GM12864 (cell line): Measurements from ENCODE around the gene VSTM5.

ENCODE experiments used
- DNase-seq: peaks from one replicate; pipeline ENCODE4 v3.0.0-alpha.2; 2011; ENCODE audit warnings: low read depth
- H3K4me3 ChIP-seq: 2 replicates; pipeline ENCODE4 v1.5.1; 2011; ENCODE audit warnings: mild to moderate bottlenecking, low read depth, low read length, control low read depth
- CTCF ChIP-seq: IDR thresholded peaks from 2 replicates; pipeline ENCODE4 v1.5.1; 2011; ENCODE audit warnings: low read depth, mild to moderate bottlenecking, moderate library complexity, low read length, control low read depth, inconsistent platforms; ENCODE audit errors: missing control alignments

VSTM5 gene

GRCh38 chr11:93849751-93850593 is 446 bp downstream of the VSTM5 start:
- H3K4me3 ChIP-seq, result no peak overlapping the region
- TF ChIP-seq CTCF, result no peak
- DNase-seq, result no peak

GRCh38 chr11:93849201-93849600 is 1.2 kb downstream of the VSTM5 start:
- DNase-seq, result no peak
- no peak overlapping the region for H3K4me3 ChIP-seq
- no peak for TF ChIP-seq CTCF

- TF ChIP-seq CTCF, result no peak
Observed at GRCh38 chr11:93846411-93846810, 4.0 kb downstream of the VSTM5 start.

GRCh38 chr11:93845181-93846092 is 5.0 kb downstream of the VSTM5 start:
- no peak for DNase-seq
- no peak for TF ChIP-seq CTCF
- no peak overlapping the region for H3K4me3 ChIP-seq

More at GRCh38 chr11:93846411-93846810, 4.0 kb downstream of the VSTM5 start:
- no peak overlapping the region for H3K4me3 ChIP-seq
- DNase-seq, result no peak

GRCh38 chr11:93844568-93844967 is 5.8 kb downstream of the VSTM5 start:
- no peak for TF ChIP-seq CTCF
- H3K4me3 ChIP-seq, result no peak overlapping the region
- DNase-seq, result no peak

- no peak for DNase-seq
- no peak for TF ChIP-seq CTCF
- no peak overlapping the region for H3K4me3 ChIP-seq
Observed at GRCh38 chr11:93843906-93844305, 6.5 kb downstream of the VSTM5 start.
